GM12878 (cell line): ENCODE data around the gene GAS2. TPM values are rescaled to one million over a fixed set of nuclear protein-coding genes. Genes with fewer than 3 reads are reported as not detected.

Experiments
- ATAC-seq: fragments of 200-7000 bp; cut with Tn5 transposase; 3 replicates; pipeline ENCODE4 v1.9.1; 2020; ENCODE audit warnings: mild to moderate bottlenecking, moderate library complexity
- BruUV-seq: library from RNA; stranded (reverse); fragments of 400-500 nt; replicated peaks from 2 replicates; lab custom pipeline; 2021; lab: Mats Ljungman, UMichigan
- CTCF ChIA-PET: fragments of 300-600 bp; sonication (Branson Sonifier 250); formaldehyde crosslinking; extraction: SDS; loops from one replicate; lab custom pipeline; 2021; ENCODE audit warnings: inconsistent platforms; lab: Yijun Ruan, JAX
- POLR2A ChIA-PET: fragments of 350-600 bp; formaldehyde crosslinking; extraction: SDS; loops from one replicate; lab custom pipeline; 2021; ENCODE audit warnings: inconsistent platforms; lab: Charles Lee
- RAD21 ChIA-PET: fragments of 300-600 bp; sonication (Branson Sonifier 250); formaldehyde crosslinking; loops from one replicate; lab custom pipeline; 2023; ENCODE audit warnings: antibody characterized with exemption; ENCODE audit not compliant: unreplicated experiment; lab: Charles Lee
- SMC1A ChIA-PET: fragments of 300-600 bp; sonication (Branson Sonifier 250); formaldehyde crosslinking; loops from one replicate; lab custom pipeline; 2023; ENCODE audit not compliant: unreplicated experiment, uncharacterized antibody; lab: Charles Lee
- DNase-seq: peaks from one replicate; pipeline ENCODE4 v3.0.0-alpha.2; 2011; ENCODE audit warnings: low read depth, low spot score
- FAIRE-seq: peaks from 3 replicates; lab custom pipeline; 2011; peaks lifted over from hg19 to GRCh38; lab: Jason Lieb, UNC
- H2AFZ ChIP-seq: 2 replicates; pipeline ENCODE4 v1.6.0; 2011; ENCODE audit warnings: low read depth, low read length, control low read depth; ENCODE audit not compliant: control insufficient read depth
- H3K27ac ChIP-seq: 2 replicates; pipeline ENCODE4 v1.5.1; 2011; ENCODE audit warnings: control low read depth; ENCODE audit not compliant: control insufficient read depth, insufficient read depth
- H3K27me3 ChIP-seq, 2 experiments: replicated peaks in 1 of 2; 2 replicates each; pipeline versions ENCODE4 v1.6.0 to v1.6.1; 2011; ENCODE audit warnings: low read length in 1 of 2; ENCODE audit not compliant: control insufficient read depth in 2 of 2, insufficient read depth in 2 of 2
- H3K36me3 ChIP-seq, 2 experiments: 2 replicates each; pipeline ENCODE4 v1.5.1; 2011; ENCODE audit warnings: low read length in 1 of 2; ENCODE audit not compliant: control insufficient read depth in 2 of 2, insufficient read depth in 2 of 2
- H3K4me1 ChIP-seq: 2 replicates; pipeline ENCODE4 v1.6.1; 2011; ENCODE audit warnings: mild to moderate bottlenecking, low read length, moderate library complexity, mixed read lengths; ENCODE audit not compliant: control insufficient read depth, insufficient read depth
- H3K4me2 ChIP-seq: 2 replicates; pipeline ENCODE4 v1.6.0; 2011; ENCODE audit warnings: control low read depth; ENCODE audit not compliant: control insufficient read depth, insufficient read depth
- H3K4me3 ChIP-seq: fragments of 200-600 bp; sonication (generic); 2 replicates; pipeline ENCODE4 v1.5.1; 2016
- H3K79me2 ChIP-seq: 2 replicates; pipeline ENCODE4 v1.6.0; 2011; ENCODE audit warnings: low read length; ENCODE audit not compliant: control insufficient read depth, insufficient read depth
- H3K9ac ChIP-seq: 2 replicates; pipeline ENCODE4 v1.8.0; 2011; ENCODE audit warnings: low read length, control low read depth, mixed read lengths; ENCODE audit not compliant: control insufficient read depth, insufficient read depth
- H3K9me3 ChIP-seq: replicated peaks from 3 replicates; pipeline ENCODE4 v1.5.1; 2011; ENCODE audit warnings: mild to moderate bottlenecking, low read length; ENCODE audit not compliant: control insufficient read depth, insufficient read depth
- H4K20me1 ChIP-seq: 2 replicates; pipeline ENCODE4 v1.6.0; 2011; ENCODE audit not compliant: control insufficient read depth, insufficient read depth
- BCL11A ChIP-seq: IDR thresholded peaks from 2 replicates; pipeline ENCODE4 v1.6.1; 2011; ENCODE audit warnings: low read depth, low read length
- BHLHE40 ChIP-seq, 2 experiments: fragments of 450-650 bp in 1 of 2; IDR thresholded peaks; 2 replicates each; pipeline ENCODE4 v1.6.1; 2011 to 2017; ENCODE audit warnings: low read depth in 2 of 2, borderline replicate concordance in 1 of 2, improper control_type of control experiment in 1 of 2, low read length in 1 of 2, mild to moderate bottlenecking in 1 of 2
- BMI1 ChIP-seq: fragments of 450-650 bp; IDR thresholded peaks from 2 replicates; pipeline ENCODE4 v1.6.1; 2016; ENCODE audit warnings: mild to moderate bottlenecking, moderate library complexity, borderline replicate concordance
- CBX3 ChIP-seq: fragments of 200-600 bp; sonication (generic); IDR thresholded peaks from 2 replicates; pipeline ENCODE4 v1.6.1; 2016; ENCODE audit warnings: low read depth, borderline replicate concordance
- CHD4 ChIP-seq: fragments of 200-600 bp; sonication (generic); IDR thresholded peaks from 2 replicates; pipeline ENCODE4 v1.6.1; 2016; ENCODE audit warnings: mild to moderate bottlenecking
- EGR1 ChIP-seq, 2 experiments: IDR thresholded peaks; 1 replicate in 1 of 2; 2 replicates in 1 of 2; pipeline ENCODE4 v1.6.1; 2011 to 2012; ENCODE audit warnings: low read depth in 2 of 2, low read length in 2 of 2, borderline replicate concordance in 1 of 2, mild to moderate bottlenecking in 1 of 2, moderate library complexity in 1 of 2
- HDGF ChIP-seq: fragments of 450-650 bp; IDR thresholded peaks from 2 replicates; pipeline ENCODE4 v1.6.1; 2016; ENCODE audit warnings: antibody characterized with exemption
- KLF5 ChIP-seq: fragments of 450-650 bp; IDR thresholded peaks from 2 replicates; pipeline ENCODE4 v1.6.1; 2014; ENCODE audit warnings: mild to moderate bottlenecking; ENCODE audit not compliant: partially characterized antibody
- POLR2A ChIP-seq: IDR thresholded peaks from 2 replicates; pipeline ENCODE4 v1.6.1; 2011; ENCODE audit warnings: low read depth, mild to moderate bottlenecking, low read length
- POU2F2 ChIP-seq: IDR thresholded peaks from 3 replicates; pipeline ENCODE4 v1.6.1; 2011; ENCODE audit warnings: low read depth, mild to moderate bottlenecking, low read length, borderline replicate concordance
- SUPT20H ChIP-seq: IDR thresholded peaks from 2 replicates; pipeline ENCODE4 v1.6.1; 2011; ENCODE audit warnings: low read depth, mild to moderate bottlenecking, low read length, moderate library complexity, borderline replicate concordance; ENCODE audit not compliant: control insufficient read depth
- SUZ12 ChIP-seq: fragments of 200-600 bp; sonication (generic); IDR thresholded peaks from one replicate; pipeline ENCODE4 v1.6.1; 2018; ENCODE audit warnings: antibody characterized with exemption, mild to moderate bottlenecking; ENCODE audit not compliant: unreplicated experiment
- WGBS: methylation state at CpG from one replicate; pipeline ENCODE4 v1.1.6; 2016; ENCODE audit warnings: low lambda C conversion rate; ENCODE audit not compliant: insufficient replicate concordance, insufficient coverage; ENCODE audit errors: missing lambda C conversion rate; 5-methylcytosine and 5-hydroxymethylcytosine counted together
- in situ Hi-C: fragments of 300-500 bp; cut with MboI; formaldehyde crosslinking; loops from 9 replicates; pipeline ENCODE4 v1.14.3; 2018; ENCODE audit warnings: mixed read lengths
- intact Hi-C: fragments of 100-400 bp; cut with micrococcal nuclease; formaldehyde crosslinking; loops from one replicate; pipeline ENCODE4 v1.14.2; 2022; ENCODE audit not compliant: unreplicated experiment
- polyA plus RNA-seq, 11 experiments: library from polyadenylated mRNA; depleted of rRNA in 4 of 11; unstranded in 6 of 11; stranded (reverse) in 5 of 11; fragments of >200 nt; fragmentation: Nextera tagmentation in 4 of 11; fragmentation: Illumina TruSeq in 1 of 11; extraction: Ambion mirVana in 4 of 11; extraction: Trizol in 1 of 11; gene quantifications; 1 replicate in 1 of 11; 2 replicates in 10 of 11; pipeline versions ENCODE4 v1.2.1 to v1.2.3, GENCODE V29; 2011 to 2016; ENCODE audit warnings: inconsistent platforms in 2 of 11, missing spikeins in 2 of 11, low read depth in 1 of 11
- total RNA-seq, 4 experiments: library from RNA; depleted of rRNA in 3 of 4; stranded (reverse); fragments of >200 nt in 3 of 4; fragmentation: Illumina TruSeq in 1 of 4; extraction: Trizol in 1 of 4; gene quantifications; 2 replicates each; pipeline versions ENCODE4 v1.2.1 to v1.2.3, GENCODE V29; 2013 to 2021
- TF ChIP-seq, protein P1 (sequence below): fragments of 450-650 bp; IDR thresholded peaks from 2 replicates; pipeline ENCODE4 v1.6.1; 2014; ENCODE audit warnings: mild to moderate bottlenecking
- TF ChIP-seq, protein P2 (sequence below): IDR thresholded peaks from 2 replicates; pipeline ENCODE4 v1.6.1; 2011; ENCODE audit warnings: borderline replicate concordance, low read depth, mild to moderate bottlenecking, moderate library complexity, low read length; ENCODE audit not compliant: insufficient read depth, poor library complexity, severe bottlenecking

Gene GAS2
- total and polyA plus RNA-seq, 10 of the 15 experiments (the other 5 are each of a cell fraction or from before 2014, with no cell fraction given), result 16.4 to 81.4 (median 26.2) TPM

GRCh38 chr11:22713336-22713735 is 46.9 kb downstream of the GAS2 start:
- H3K4me1 ChIP-seq, result no peaks in the 10 kb centered on the region
- H3K9ac ChIP-seq, result no peak overlapping the region
- RAD21 ChIA-PET, result interaction anchor here (2.1 kb wide), 1 partner anchor 13 kb away, joined by 5 read pairs; no protein-coding TSS in a partner anchor
- TF ChIP-seq POU2F2, result no peak
- TF ChIP-seq BHLHE40 (IDR thresholded peaks at IDR 0.05; ENCODE audit: borderline replicate concordance in 1 of 2, low read depth in 2 of 2, low read length in 1 of 2), result no peak
- TF ChIP-seq HDGF, result no peak
- no peak for TF ChIP-seq CHD4
- no peak for FAIRE-seq
- H3K4me3 ChIP-seq, result no peak overlapping the region
- no peak overlapping the region for H2AFZ ChIP-seq
- intact Hi-C loops (no loop called here), in situ Hi-C loops (no loop called here)
- H4K20me1 ChIP-seq, result no peaks in the 10 kb centered on the region
- DNase-seq, result no peak
- SMC1A ChIA-PET, result interaction anchor here (1.0 to 4.3 kb wide), 7 partner anchors 8 to 42 kb away, joined by 3 to 16 read pairs (median 4); no protein-coding TSS in a partner anchor
- no TSS peak for BruUV-seq
- no peaks in the 10 kb centered on the region for H3K36me3 ChIP-seq
- POLR2A ChIA-PET, result interaction anchor here (0.8 kb wide), 1 partner anchor 8 kb away, joined by 3 read pairs; no protein-coding TSS in a partner anchor
- no peaks in the 10 kb centered on the region for H3K27me3 ChIP-seq
- H3K27ac ChIP-seq, result no peak overlapping the region
- no peak for ATAC-seq
- WGBS, result 0% methylated on average over 1 of the region's 1 CpG
- no peak overlapping the region for H3K4me2 ChIP-seq
- no peaks in the 10 kb centered on the region for H3K9me3 ChIP-seq
- CTCF ChIA-PET, result interaction anchor here (1.2 to 3.0 kb wide), 4 partner anchors 9 to 74 kb away, joined by 3 to 14 read pairs (median 4); no protein-coding TSS in a partner anchor
- no peaks in the 10 kb centered on the region for H3K79me2 ChIP-seq

GRCh38 chr11:22715971-22716370 is 49.6 kb downstream of the GAS2 start:
- DNase-seq (no peak), ATAC-seq (no peak), FAIRE-seq (no peak)
- Histone ChIP-seq H3K4me2 (no peak overlapping the region), H4K20me1 (no peaks in the 10 kb centered on the region), H3K9ac (no peak overlapping the region), H2AFZ (no peak overlapping the region), H3K4me1 (no peaks in the 10 kb centered on the region), H3K36me3 (no peaks in the 10 kb centered on the region), H3K27ac (no peak overlapping the region), H3K79me2 (no peaks in the 10 kb centered on the region), H3K27me3 (no peaks in the 10 kb centered on the region), H3K4me3 (no peak overlapping the region), H3K9me3 (no peaks in the 10 kb centered on the region)
- in situ Hi-C loops (no loop called here), intact Hi-C loops (no loop called here)
- no TSS peak for BruUV-seq
- WGBS, result 48% methylated on average over 3 of the region's 3 CpGs
- SMC1A ChIA-PET, result interaction anchor here (0.8 to 1.5 kb wide), 4 partner anchors 16 to 92 kb away, joined by 3 to 5 read pairs (median 3); no protein-coding TSS in a partner anchor
- RAD21 ChIA-PET, result interaction anchor here (1.1 kb wide), 1 partner anchor 31 kb away, joined by 3 read pairs; no protein-coding TSS in a partner anchor
- CTCF ChIA-PET, result interaction anchor here (0.8 to 3.0 kb wide), 3 partner anchors 11 to 72 kb away, joined by 3 to 14 read pairs (median 4); no protein-coding TSS in a partner anchor
- POLR2A ChIA-PET, result no interaction called here
- no peak for TF ChIP-seq SUZ12
- TF ChIP-seq EGR1 (IDR thresholded peaks at IDR 0.05; ENCODE audit: borderline replicate concordance in 1 of 2, low read depth in 2 of 2, low read length in 2 of 2), result no peak
- no peak for TF ChIP-seq KLF5
- no peak for TF ChIP-seq BCL11A
- TF ChIP-seq POLR2A, result no peak
- TF ChIP-seq, protein P1, sequence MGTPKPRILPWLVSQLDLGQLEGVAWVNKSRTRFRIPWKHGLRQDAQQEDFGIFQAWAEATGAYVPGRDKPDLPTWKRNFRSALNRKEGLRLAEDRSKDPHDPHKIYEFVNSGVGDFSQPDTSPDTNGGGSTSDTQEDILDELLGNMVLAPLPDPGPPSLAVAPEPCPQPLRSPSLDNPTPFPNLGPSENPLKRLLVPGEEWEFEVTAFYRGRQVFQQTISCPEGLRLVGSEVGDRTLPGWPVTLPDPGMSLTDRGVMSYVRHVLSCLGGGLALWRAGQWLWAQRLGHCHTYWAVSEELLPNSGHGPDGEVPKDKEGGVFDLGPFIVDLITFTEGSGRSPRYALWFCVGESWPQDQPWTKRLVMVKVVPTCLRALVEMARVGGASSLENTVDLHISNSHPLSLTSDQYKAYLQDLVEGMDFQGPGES, result no peak
- TF ChIP-seq, protein P2, sequence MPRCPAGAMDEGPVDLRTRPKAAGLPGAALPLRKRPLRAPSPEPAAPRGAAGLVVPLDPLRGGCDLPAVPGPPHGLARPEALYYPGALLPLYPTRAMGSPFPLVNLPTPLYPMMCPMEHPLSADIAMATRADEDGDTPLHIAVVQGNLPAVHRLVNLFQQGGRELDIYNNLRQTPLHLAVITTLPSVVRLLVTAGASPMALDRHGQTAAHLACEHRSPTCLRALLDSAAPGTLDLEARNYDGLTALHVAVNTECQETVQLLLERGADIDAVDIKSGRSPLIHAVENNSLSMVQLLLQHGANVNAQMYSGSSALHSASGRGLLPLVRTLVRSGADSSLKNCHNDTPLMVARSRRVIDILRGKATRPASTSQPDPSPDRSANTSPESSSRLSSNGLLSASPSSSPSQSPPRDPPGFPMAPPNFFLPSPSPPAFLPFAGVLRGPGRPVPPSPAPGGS, result no peak
- no peak for TF ChIP-seq SUPT20H
- TF ChIP-seq CBX3, result no peak
- no peak for TF ChIP-seq BMI1
